ENCODE data around the gene SNAI3. TPM values are rescaled to one million over a fixed set of nuclear protein-coding genes. Genes with fewer than 3 reads are reported as not detected.

The SNAI3 gene
- total RNA-seq, 1 donor from 2014 or later, result 0.97 TPM

DNA sequence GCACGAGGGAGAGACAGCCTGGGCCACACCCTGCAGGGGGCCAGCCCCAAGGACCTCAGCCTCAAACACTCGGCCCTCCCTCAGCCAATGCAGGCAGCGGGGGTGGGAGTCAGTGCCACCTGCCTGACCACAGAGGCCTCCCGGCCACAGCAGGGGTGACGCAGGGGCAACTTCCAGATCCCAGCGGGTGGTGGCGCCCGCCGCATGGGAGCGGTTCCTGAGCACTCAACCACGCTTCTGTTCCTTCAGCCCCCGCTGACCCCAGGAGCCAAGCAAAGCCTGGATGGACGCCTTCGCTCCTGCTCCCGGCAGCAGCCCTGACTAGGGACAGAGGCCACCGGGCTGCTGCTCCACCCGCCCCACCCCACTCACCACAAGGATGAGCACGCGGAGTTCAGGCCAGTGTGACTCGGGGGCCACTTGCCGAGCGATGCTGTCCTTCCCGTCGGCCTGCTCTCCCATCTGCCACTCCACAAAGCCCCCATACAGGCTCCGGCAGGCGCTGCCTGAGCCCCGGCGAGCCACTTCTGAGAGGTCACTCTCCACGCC, 30.5 kb downstream of the SNAI3 start:
- intact Hi-C loops (cut with DNase I), result loop anchor here (5.0 kb wide), 1 partner anchor 46 kb away; no protein-coding TSS in a partner anchor
- no peak for DNase-seq (ENCODE audit: low spot score)

DNA sequence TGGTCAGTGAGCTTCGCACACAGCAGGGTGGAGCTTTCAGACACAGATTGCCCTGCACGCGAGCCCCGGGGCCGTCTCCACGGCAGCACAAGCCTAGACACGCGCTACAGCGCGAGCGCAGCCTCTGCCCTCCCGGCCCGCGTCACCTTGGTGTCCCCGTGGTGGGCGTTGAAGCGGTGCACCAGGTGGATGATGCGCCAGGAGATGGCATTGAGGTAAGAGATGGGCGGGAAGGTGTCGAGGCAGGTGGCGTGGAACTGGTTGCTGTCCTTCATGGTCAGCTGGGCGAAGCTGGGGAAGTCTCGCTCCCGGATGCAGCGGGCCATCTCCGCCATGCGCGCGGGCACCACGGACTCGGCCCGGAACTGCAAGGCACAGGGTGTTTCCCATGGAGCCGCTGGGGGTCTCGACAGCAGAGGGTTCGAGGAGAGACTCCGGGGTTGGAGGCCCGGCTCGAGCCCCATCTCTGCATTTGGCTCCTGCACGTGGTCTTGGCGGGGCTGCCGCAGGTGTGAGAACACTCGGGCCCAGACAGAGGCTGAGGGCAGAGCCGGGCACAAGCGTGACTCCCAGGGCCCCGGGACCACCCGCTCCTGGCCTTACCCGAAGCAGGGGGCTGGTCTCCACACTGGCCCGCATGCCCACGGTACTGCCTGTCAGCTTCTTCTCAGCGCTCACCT, 31.1 kb downstream of the SNAI3 start:
- intact Hi-C loops (cut with DNase I), result loop anchor here (5.0 kb wide), 1 partner anchor 47 kb away; no protein-coding TSS in a partner anchor

DNA sequence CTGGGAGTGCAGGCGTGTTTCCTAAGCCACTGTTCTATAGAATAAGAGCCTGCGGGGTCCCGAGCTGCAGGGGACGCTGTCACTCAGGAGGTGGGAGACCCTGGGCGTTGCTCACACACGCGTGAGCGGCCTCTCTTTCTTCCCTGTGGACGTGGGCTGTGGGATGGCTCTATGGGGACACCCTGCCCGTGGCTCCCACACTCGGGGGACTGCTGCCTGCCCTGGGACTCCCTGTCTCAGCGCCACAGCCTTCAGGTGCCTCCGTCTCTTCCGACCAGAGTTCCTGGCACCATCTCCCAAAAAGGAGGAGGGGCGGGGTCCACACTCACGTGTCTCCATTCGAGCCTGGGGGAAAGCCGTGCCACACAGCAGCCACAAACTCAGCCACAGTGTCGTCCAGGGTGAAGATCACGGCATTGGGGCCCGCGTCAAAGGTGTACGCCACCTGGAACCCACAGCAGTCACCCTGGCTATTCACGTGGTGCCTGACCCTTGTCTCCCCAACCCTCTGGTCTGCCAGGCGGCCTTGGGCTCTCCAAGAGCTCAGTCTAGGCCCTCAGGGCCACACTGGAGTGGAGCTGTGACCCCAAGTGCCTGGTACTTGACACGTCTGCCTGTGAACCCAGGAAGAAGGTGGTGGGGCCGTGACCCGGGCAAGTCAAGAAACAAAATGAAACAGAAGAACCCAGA, 31.8 kb downstream of the SNAI3 start:
- intact Hi-C loops (cut with DNase I), result loop anchor here (5.0 kb wide), 1 partner anchor 48 kb away; no protein-coding TSS in a partner anchor
- no peak for DNase-seq (ENCODE audit: low spot score)

More for the DNA sequence above, 31.1 kb downstream of the SNAI3 start:
- DNase-seq (ENCODE audit: low spot score), result no peak

DNA sequence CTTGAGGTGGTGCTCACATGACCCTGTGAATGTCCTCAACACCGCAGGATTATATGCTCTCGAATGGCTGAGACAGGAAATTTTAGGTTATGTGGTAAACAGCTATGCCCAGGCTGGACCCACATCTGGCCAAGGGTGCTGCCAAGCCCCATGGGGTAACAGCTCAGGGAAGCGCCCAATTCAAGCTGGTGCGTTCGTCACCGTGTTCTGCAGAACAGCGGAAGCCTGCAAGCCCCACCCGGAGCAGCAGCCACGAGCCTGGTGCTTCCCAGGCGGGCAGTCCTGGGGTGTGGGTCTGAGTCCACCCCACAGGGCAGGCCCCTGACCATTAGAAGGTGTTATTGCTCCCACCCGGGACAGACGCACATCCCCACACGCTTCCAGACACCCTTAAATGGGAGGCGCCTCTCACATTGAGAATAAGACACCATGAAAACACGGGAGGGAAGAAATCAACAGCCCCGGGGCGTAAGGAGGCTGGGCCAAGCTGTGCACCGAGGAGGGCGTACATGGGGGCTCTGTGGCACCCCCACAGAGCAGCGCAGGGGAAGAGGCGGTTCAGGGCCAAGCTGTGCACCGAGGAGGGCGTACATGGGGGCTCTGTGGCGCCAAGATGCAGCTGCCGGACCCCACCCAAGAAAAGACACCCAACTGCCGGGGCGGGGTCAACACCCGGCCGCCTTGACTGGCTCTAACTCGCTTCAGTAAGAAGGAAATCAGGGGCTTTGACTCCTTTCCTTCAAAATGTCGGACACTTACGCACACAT, 32.5 kb downstream of the SNAI3 start:
- no peak for DNase-seq (ENCODE audit: low spot score)
- intact Hi-C loops (cut with DNase I), result no loop called here

DNA sequence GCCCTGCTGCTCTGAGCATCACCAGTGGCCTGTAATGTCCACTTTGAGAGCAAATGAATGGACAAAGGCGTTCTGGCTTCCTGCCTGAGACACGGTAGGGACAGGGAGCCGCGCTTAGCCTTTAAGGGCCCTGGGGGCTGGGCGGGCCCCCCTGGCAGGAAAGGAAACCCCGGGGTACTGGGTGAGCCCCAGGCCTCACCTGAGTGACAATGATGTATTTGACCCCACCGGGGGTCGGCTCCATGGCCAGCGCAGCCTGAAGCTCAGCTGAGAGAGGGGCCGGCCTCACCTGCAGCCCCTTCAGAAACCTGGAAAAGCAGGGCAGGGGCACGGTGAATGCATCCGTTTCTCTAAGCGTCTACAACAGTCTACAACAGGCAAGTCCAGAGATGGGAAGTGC, 33.2 kb downstream of the SNAI3 start:
- no peak for DNase-seq (ENCODE audit: low spot score)
- intact Hi-C loops (cut with DNase I), result no loop called here

DNA sequence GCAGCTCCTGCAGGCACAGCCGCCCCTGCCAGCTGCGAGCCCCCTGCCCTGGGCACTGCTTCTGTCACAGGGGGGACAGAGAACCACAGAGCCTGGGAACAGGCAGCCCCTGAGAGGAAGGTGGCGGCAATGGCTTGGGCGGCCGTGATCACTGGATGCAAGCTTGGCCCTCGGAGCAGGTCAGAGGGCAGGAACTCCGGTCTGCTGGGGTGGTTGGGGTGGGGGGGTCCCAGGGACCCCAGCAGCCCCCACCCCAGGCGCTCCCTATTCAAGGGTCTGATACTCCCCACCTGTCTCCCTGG, 33.6 kb downstream of the SNAI3 start:
- DNase-seq (ENCODE audit: low spot score), result no peak
- intact Hi-C loops (cut with DNase I), result no loop called here

DNA sequence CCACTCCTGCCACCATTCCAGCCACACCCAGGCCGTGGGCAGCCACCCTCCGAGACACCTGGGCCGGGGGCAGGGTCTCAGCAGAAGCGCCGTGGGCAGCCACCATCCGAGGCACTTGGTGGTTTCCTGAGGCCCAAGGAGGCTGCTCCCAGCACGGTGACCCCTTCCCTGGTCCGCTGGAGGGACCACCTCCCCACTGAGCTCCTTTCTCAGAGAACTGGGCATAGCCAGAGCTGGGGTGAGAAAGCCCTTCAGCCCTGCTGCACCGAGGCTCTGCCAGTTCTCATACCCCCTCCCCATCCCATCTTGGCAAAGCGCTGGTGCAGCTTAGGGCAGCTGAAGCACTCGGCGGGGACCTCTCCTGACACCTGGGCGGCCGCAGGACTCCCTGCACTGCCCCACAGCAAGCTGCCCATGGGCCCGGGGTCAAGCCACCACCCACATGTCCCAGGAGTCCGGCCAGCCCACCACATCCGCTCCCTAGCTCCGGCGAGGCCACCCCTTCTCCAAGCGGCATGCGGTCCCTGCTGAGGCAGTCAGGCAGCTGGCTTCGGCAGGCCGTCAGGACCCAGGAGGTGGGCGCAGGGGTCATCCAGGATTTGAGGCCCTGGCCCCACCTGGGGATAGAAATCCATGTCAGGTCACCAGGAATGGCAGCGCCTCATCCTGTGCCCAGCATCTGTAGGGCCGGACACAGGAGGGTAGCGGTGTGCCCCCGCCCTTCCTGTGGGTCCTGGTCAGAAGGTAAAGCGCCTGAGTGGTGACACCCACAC, 34.1 kb downstream of the SNAI3 start:
- intact Hi-C loops (cut with DNase I), result no loop called here
- no peak for DNase-seq (ENCODE audit: low spot score)

DNA sequence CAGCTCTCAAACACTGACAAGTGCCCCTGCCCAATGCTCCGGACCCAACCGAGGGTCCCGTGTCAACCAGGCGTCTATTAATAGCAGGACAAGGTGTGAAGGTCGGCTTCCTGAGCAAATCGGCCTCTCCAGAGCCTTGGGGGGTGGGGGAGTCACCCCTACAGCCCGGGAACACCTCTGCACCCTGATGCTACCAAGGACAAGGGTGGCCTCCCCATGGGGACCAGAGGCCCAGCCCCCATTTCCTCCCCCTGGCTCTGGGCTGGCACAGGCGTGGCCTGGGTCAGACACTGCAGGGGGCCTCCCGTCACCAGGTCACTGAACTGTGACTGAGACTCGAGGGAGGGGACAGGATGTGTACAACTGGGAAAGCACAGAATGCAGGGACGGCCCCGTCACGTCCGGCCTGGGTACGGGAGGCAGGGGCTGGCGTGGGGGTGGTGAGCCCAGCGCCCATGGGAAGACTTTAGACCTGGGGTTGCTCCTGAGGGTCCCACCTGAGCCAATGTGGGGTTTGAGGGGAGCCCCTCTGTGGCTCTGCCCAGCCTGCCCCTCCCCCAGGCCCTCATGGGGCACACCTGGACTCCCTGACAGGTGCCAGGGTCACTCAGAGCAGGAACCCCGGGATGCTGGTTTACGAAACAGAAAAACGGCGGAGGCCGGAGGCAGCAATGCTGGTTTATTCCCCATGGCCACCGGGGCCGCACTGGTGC, 34.9 kb downstream of the SNAI3 start:
- intact Hi-C loops (cut with DNase I), result no loop called here
- peak; percentile 88 for DNase-seq (ENCODE audit: low spot score)

DNA sequence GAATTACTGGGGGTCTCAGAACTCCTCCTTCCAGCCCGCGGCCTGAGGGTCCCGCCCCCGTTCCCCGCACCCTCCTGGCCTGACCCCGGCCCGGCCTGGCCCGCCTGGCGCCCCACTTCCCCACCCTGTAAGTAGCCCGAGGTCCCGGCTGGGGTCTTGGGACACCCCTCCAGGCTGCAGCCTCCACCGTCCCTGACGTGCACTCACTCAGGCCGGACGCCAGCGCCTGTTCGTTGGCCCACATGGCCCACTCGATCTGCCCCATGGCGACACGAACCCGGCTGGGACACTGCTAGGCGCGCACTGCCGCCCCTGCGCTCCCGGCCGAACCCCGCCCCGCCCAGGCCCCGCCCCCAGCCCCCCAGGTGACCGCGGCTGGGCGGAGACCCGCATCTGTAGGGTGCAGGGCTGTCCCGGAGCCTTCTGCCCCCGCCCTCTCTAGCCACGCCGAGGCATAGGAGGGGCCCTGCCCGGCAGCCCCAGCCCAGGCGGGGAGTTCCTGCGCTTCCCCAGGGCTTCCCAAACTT, 35.5 kb downstream of the SNAI3 start, which contains the start of gene CYBA:
Gene CYBA (minus strand): TSS at position 305 of the 527 bp plus-strand sequence. CDS start 40 bp downstream, at position 265.
- intact Hi-C loops (cut with DNase I), result no loop called here
- peak; percentile 93 for DNase-seq (ENCODE audit: low spot score)

DNA sequence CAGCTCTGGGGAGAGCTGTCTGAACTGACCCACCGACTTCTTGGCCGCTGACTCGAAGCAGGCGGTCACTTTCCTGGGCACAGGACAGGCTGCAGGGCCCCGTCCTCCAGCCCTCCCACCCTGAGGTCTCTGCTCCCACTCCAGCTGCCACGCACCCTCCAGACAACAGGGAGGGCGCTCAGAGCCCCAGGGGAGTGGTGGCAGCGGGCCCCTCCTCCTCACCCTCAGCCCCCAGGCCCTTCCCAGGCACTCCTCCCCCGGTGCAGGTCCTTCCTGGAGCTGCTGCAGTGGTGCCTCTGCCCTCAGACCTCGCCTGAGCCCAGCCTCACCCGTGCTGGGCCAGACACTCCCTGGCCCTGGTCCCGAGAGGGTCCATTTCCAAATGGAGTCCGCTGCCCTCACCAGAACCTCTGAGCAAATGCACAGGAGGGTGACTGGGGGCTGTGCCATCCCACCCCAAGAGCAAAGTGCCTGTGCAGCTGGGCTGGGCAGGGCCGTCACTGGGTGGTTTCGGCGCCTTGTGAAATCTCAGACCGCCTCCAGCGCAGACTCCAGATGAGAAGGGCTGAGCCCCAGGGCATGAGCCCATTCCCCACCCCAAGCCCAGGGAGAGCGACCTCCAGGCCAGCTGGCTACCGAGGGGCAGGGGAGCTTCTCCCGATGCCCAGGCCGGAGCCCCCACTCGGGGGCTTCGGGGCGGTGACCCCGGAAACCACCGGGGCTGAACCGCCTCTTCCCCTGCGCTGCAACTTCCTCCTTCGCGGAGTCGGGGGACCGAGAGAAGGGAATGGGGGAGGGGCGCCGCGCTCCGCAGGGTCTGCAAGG, 36.2 kb downstream of the SNAI3 start:
- intact Hi-C loops (cut with DNase I), result no loop called here
- DNase-seq (ENCODE audit: low spot score), result peak; percentile 85

DNA sequence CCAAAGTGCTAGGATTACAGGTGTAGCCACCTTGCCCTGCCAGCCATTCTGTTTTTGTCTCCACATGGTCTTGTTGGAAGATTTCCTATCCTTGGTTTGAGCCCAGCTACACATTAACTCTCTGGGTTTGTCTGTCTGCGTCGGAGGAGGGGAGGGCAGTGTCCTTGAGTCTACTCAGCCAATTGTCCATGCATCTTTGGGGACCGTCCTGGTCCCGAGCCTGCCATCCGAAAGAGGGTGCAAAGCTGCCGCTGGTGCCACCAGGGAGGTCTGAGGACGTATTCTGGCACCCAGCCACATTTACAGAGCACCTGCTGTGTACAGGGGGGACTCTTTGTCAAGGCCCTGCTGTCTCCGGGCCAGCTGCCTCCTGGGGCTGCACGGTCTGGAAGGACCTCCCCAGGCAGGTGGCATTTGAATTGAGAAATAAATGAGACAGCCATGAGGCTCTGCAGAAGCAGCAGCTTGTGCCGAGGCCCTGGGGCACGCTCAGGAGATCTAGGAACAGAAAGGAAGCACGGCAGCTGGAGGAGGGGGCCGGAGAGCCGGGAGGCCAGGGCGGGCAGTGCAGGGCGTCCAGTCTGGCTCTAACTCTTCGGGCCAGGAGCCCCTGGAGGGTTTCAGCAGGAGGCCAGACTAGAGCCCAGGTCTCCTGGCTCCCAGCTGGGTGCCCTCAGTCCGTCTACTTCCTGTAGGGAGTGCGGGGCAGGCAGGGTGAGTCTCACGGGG, 36.9 kb downstream of the SNAI3 start:
- DNase-seq (ENCODE audit: low spot score), result no peak
- intact Hi-C loops (cut with DNase I), result no loop called here

DNA sequence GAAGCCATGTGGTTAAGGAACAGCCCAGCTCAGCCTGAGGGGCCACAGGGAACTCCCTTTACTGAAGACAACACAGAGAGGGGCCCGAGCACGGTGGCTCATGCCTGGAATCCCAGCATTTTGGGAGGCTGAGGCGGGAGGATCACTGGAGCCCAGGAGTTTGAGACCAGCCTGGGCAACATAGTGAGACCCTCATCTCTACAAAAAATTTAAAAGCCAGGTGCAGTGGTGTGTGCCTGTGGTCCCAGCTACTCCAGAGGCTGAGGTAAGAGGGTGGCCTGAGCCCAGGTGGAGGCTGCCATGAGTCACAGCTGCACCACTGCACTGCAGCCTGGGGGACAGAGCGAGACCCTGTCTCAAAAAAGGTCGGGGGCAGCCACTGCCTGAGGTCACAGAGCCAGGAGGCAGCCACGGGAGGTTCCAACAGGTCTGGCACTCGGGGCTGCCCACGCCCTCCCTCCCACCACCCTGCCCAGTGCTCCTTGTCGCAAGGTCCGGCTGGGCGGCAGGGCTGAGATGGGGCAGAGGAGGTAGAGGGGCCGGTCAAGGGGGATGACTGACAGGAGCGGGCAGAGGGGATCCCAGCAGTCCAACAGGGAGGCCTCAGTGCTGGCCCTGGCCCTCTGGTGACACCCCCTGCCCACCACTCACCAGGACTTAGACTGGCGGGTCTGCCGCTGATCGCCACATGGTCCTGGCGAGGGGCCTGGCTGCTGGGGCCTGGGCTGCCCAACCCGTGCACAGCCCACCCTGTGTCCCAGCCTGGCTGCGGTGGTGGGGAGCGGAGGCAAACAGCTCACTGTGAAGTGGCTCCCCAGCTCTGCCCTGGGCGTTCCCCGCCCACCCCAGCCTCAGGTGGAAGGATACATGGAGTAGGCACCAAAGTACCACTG, 38.9 kb downstream of the SNAI3 start:
- no peak for DNase-seq (ENCODE audit: low spot score)
- intact Hi-C loops (cut with DNase I), result no loop called here

DNA sequence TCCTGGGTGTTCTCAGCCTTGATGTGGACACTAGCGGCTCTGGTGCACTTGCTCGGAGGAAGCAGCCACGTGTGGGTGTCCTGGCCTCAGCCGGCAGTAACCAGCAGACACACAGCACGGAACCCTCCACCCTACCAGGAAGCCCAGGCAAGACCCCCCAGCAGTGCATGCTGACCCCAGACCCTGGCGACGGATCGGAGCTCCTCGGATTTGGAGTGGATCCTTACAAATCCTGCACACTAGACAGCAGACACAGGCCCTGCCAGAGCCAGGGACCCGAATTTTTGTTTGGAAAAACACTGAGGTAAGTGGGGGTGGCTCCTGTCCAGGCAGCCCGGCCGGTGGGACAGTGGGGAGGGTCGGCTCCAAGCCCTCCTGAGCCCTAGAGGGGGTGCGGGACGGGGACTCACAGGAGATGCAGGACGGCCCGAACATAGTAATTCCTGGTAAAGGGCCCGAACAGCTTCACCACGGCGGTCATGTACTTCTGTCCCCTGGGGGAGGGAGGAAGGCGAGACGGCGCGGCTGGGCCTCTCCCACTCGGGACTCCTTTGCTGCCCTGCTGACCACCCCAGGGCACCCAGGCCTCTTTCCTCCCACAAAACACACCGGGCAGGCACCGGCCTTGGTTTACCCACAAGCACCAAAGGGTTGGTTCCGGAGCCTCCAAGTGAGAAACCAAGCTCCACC, 39.8 kb downstream of the SNAI3 start:
- no peak for DNase-seq (ENCODE audit: low spot score)
- intact Hi-C loops (cut with DNase I), result no loop called here

DNA sequence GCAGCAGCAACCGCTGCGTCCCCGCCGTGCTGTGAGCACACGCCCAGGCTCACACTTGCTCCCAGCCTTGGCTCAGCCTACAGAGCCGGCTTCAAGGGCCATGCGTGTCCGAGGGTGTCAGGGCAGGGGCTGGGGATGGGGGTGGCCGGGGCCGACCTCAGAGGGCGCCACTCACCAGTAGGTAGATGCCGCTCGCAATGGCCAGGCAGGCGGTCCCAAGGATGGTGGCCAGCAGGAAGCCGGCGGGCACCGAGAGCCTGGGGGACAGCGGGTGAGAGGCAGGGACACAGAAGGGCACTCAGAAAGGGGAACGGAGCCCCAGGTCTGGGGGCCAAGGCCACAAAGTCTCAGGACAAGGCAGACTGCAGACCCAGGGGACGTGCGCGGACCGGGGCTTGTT, 40.4 kb downstream of the SNAI3 start:
- DNase-seq (ENCODE audit: low spot score), result no peak
- intact Hi-C loops (cut with DNase I), result no loop called here

DNA sequence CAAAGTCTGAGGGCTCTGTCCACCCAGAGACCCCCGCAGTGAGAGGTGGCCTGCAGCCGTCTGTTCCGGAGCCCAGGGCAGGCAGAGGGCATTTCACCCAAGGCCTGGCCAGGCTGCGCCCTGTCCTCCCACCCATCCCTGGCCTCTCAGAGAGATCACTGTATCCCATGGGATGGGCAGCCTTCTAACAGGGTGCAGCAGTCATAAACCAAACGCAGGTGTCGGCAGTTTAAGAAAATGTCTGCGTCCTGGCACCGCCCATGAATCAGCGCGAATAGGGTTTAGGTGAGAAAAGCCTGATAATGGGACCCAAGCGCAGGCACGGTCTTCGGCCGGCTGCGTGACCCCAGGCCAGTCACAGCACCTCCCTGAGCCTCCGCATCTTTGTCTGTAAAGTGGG, 40.9 kb downstream of the SNAI3 start:
- no peak for DNase-seq (ENCODE audit: low spot score)
- intact Hi-C loops (cut with DNase I), result no loop called here

DNA sequence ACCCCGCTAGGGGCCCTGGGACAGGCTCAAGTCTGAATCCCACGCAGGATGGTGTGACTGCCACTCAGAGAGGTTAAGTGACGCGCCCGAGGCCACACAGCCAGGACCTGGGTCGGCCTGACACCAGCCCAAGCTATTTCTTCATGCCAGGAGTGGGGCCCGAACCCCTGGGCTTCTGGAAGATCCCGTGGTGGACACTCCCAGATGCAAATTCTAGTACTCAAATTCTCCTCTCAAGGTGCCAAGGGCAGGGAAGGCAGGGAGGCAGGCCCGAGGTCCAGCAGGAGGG, 42.7 kb downstream of the SNAI3 start:
- DNase-seq (ENCODE audit: low spot score), result no peak
- intact Hi-C loops (cut with DNase I), result no loop called here
